ENCODE measurements around the gene ANTXRL. TPM values are rescaled to one million over a fixed set of nuclear protein-coding genes. Genes with fewer than 3 reads are reported as not detected.

Gene ANTXRL
- total and polyA plus RNA-seq, 2 of the 8 experiments (the other 6 are each of a cell fraction or from before 2014, with no cell fraction given): not detected

DNA sequence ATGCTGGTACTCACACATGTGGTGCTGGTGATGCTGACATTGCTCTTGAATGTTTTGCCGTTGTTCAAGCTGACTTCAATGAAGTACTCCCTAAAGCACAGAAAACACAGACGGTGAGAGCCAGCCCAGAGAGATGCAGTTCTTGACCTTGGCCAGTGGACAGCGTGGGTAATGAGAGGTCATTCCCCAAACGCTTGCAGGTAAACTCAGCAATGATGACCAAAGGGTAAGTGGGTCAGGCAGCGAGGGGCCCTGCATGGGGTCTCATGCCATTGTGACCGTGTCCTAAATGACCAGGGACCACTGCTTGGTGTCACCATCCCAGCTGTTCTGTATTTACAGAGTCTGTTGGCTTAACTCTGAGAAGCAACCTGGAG is 32.8 kb upstream of the ANTXRL start:
- CTCF ChIA-PET (ENCODE audit: partially characterized antibody): interaction anchor here (1.1 to 9.2 kb wide), 3 partner anchors 11 to 35 kb away, joined by 3 to 99 read pairs (median 5); no protein-coding TSS in a partner anchor
- no peaks in the 10 kb centered on the region for H3K79me2 ChIP-seq (ENCODE audit: control insufficient read depth in 1 of 2, insufficient read depth in 2 of 2, low read length in 2 of 2)
- TF ChIP-seq RFX5 (IDR thresholded peaks at IDR 0.05; ENCODE audit: borderline replicate concordance, low read depth, low read length): no peak
- TF ChIP-seq POLR2AphosphoS5 (IDR thresholded peaks at IDR 0.05; ENCODE audit: low read depth, low read length): no peak
- no peak for TF ChIP-seq PHF8 (conservative IDR thresholded peaks at IDR 0.05; ENCODE audit: low read depth, low read length)
- TF ChIP-seq CTBP2 (IDR thresholded peaks at IDR 0.05; ENCODE audit: borderline replicate concordance, insufficient read depth, insufficient read length, low read length): no peak
- TF ChIP-seq SP4 (IDR thresholded peaks at IDR 0.05; ENCODE audit: low read length): no peak
- TF ChIP-seq NANOG (IDR thresholded peaks at IDR 0.05; ENCODE audit: insufficient read depth, low read depth, low read length, poor library complexity, severe bottlenecking): no peak
- no peak for TF ChIP-seq FOSL1 (IDR thresholded peaks at IDR 0.05; ENCODE audit: insufficient read depth, low read depth, low read length)
- TF ChIP-seq TBP (IDR thresholded peaks at IDR 0.05; ENCODE audit: low read depth, low read length): no peak
- TF ChIP-seq, protein P1, sequence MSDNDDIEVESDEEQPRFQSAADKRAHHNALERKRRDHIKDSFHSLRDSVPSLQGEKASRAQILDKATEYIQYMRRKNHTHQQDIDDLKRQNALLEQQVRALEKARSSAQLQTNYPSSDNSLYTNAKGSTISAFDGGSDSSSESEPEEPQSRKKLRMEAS (IDR thresholded peaks at IDR 0.05): no peak
- TF ChIP-seq, protein P2, sequence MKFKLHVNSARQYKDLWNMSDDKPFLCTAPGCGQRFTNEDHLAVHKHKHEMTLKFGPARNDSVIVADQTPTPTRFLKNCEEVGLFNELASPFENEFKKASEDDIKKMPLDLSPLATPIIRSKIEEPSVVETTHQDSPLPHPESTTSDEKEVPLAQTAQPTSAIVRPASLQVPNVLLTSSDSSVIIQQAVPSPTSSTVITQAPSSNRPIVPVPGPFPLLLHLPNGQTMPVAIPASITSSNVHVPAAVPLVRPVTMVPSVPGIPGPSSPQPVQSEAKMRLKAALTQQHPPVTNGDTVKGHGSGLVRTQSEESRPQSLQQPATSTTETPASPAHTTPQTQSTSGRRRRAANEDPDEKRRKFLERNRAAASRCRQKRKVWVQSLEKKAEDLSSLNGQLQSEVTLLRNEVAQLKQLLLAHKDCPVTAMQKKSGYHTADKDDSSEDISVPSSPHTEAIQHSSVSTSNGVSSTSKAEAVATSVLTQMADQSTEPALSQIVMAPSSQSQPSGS (IDR thresholded peaks at IDR 0.05; ENCODE audit: low read length): no peak
- no peak for TF ChIP-seq MAFK (IDR thresholded peaks at IDR 0.05; ENCODE audit: low read depth, low read length)

More for the DNA sequence above, 32.8 kb upstream of the ANTXRL start:
- Histone ChIP-seq H2BK12ac (ENCODE audit: low read depth, low read length) (no peak overlapping the region), H2AK5ac (ENCODE audit: low read depth, low read length) (no peak overlapping the region), H3K23me2 (ENCODE audit: low read depth, low read length) (no peaks in the 10 kb centered on the region), H3K4ac (replicated peaks; ENCODE audit: insufficient read length, low read depth, low read length) (no peak overlapping the region), H3K14ac (ENCODE audit: insufficient read length) (no peak overlapping the region), H3K18ac (ENCODE audit: extremely low read depth, low read length) (no peak overlapping the region), H2BK20ac (ENCODE audit: low read length) (no peak overlapping the region), H3K23ac (ENCODE audit: insufficient read length) (no peak overlapping the region), H4K20me1 (replicated peaks in 1 of 2; ENCODE audit: control insufficient read depth in 1 of 2, insufficient read depth in 2 of 2, low read length in 2 of 2) (no peaks in the 10 kb centered on the region), H3K27me3 (replicated peaks in 1 of 4; ENCODE audit: control insufficient read depth in 3 of 4, extremely low read depth in 1 of 4, insufficient read depth in 3 of 4, low read length in 3 of 4) (peaks cover 0 to 2% (median 0%) of the 10 kb centered on the region in 4 experiments; a peak in 1 of 7 replicates), H4K8ac (ENCODE audit: extremely low read depth, insufficient read depth, low read length) (no peak overlapping the region), H4K5ac (ENCODE audit: insufficient read length, low read depth, low read length) (no peak overlapping the region), H2AFZ (ENCODE audit: low read length) (no peak overlapping the region), H3K36me3 (ENCODE audit: control insufficient read depth in 2 of 4, insufficient read depth in 4 of 4, low read length in 3 of 4) (no peaks in the 10 kb centered on the region), H3K79me1 (ENCODE audit: low read depth, low read length) (no peaks in the 10 kb centered on the region), H3K4me1 (replicated peaks in 1 of 4; ENCODE audit: control insufficient read depth in 3 of 4, insufficient read depth in 4 of 4, low read length in 3 of 4) (peaks cover 0 to 2% (median 0%) of the 10 kb centered on the region in 4 experiments; a peak in 2 of 7 replicates), H3K9me3 (ENCODE audit: insufficient read depth in 2 of 2, low read depth in 1 of 2, low read length in 1 of 2) (no peaks in the 10 kb centered on the region), H3K9ac (replicated peaks in 1 of 4; ENCODE audit: extremely low read depth in 1 of 4, low read depth in 3 of 4, low read length in 3 of 4) (no peak overlapping the region; a peak in 1 of 7 replicates), H2BK5ac (ENCODE audit: low read depth, low read length) (no peak overlapping the region), H2BK15ac (ENCODE audit: low read length) (no peak overlapping the region), H2BK120ac (replicated peaks; ENCODE audit: low read depth, low read length) (no peak overlapping the region), H3K56ac (replicated peaks; ENCODE audit: insufficient read length, low read depth, low read length) (no peak overlapping the region), H3K27ac (ENCODE audit: low read depth, low read length) (no peak overlapping the region), H4K91ac (replicated peaks; ENCODE audit: insufficient read length, low read length) (no peak overlapping the region), H3K4me3 (ENCODE audit: extremely low read depth in 1 of 4, insufficient read depth in 2 of 4, low read depth in 3 of 4, low read length in 4 of 4) (no peak overlapping the region), H3K4me2 (ENCODE audit: insufficient read depth in 1 of 2, low read depth in 2 of 2, low read length in 2 of 2) (no peak overlapping the region)
- FAIRE-seq (no peak), DNase-seq (ENCODE audit: low read depth in 1 of 2, low spot score in 2 of 2) (no peak)
- WGBS, 2 experiments (ENCODE audit: extremely low coverage in 1 of 2, insufficient coverage in 1 of 2, insufficient read length in 1 of 2, insufficient replicate concordance in 2 of 2, low coverage in 1 of 2, low lambda C conversion rate in 2 of 2, missing lambda C conversion rate in 1 of 2): 90% methylated on average over 6 of the region's 6 CpGs; no CpG with 5 or more reads in 1 of the 2 experiments
- POLR2A ChIA-PET (ENCODE audit: partially characterized antibody): interaction anchor here (0.6 kb wide), 1 partner anchor 11 kb away, joined by 3 read pairs; no protein-coding TSS in a partner anchor

Measured in H1 (cell line).